T-cell (primary cell): ENCODE data around the gene RRP8. TPM values are rescaled to one million over a fixed set of nuclear protein-coding genes. Genes with fewer than 3 reads are reported as not detected.

Experiments
- ATAC-seq, 4 experiments: fragments of 200-7000 bp in 3 of 4; fragments of 150-1000 bp in 1 of 4; cut with Tn5 transposase; replicated peaks in 1 of 4; 1 replicate in 3 of 4; 2 replicates in 1 of 4; pipeline ENCODE4 v1.10.0; 2021; ENCODE audit warnings: moderate library complexity in 3 of 4, mild to moderate bottlenecking in 2 of 4, moderate number of reproducible peaks in 1 of 4
- CTCF ChIA-PET, 2 donors: fragments of 300-600 bp; sonication (Branson Sonifier 250); formaldehyde crosslinking; loops; one replicate each; lab custom pipeline; 2022; ENCODE audit warnings: antibody characterized with exemption in 2 of 2; lab: Charles Lee
- POLR2A ChIA-PET, 2 donors: fragments of 300-600 bp; sonication (Branson Sonifier 250); formaldehyde crosslinking; loops; one replicate each; lab custom pipeline; 2022; ENCODE audit warnings: antibody characterized with exemption in 2 of 2; lab: Charles Lee
- DNase-seq, 35 experiments: peaks; one replicate each; pipeline versions ENCODE4 v3.0.0 to v3.0.0-alpha.2; 2013 to 2023
- H3K27ac ChIP-seq: one replicate; pipeline ENCODE4 v1.5.1; 2013; ENCODE audit warnings: low read length
- H3K27me3 ChIP-seq, 2 experiments: replicated peaks in 1 of 2; 1 replicate in 1 of 2; 2 replicates in 1 of 2; pipeline versions ENCODE4 v1.6.1 to v1.7.0; 2013; ENCODE audit warnings: low read length in 1 of 2, mixed read lengths in 1 of 2; ENCODE audit not compliant: control insufficient read depth in 2 of 2, insufficient read depth in 2 of 2; ENCODE audit errors: extremely low read depth in 1 of 2
- H3K36me3 ChIP-seq, 2 donors: 1 replicate in 1 of 2; 2 replicates in 1 of 2; pipeline versions ENCODE4 v1.6.1 to v1.7.0; 2013; ENCODE audit warnings: low read length in 1 of 2; ENCODE audit not compliant: control insufficient read depth in 2 of 2, insufficient read depth in 1 of 2; ENCODE audit errors: extremely low read depth in 1 of 2
- H3K4me1 ChIP-seq, 2 experiments: 1 replicate in 1 of 2; 2 replicates in 1 of 2; pipeline versions ENCODE4 v1.6.1 to v1.7.0; 2013; ENCODE audit warnings: low read length in 2 of 2, mixed read lengths in 1 of 2; ENCODE audit not compliant: insufficient read depth in 2 of 2, control insufficient read depth in 1 of 2; ENCODE audit errors: extremely low read depth in 1 of 2
- H3K4me3 ChIP-seq, 2 donors: 1 replicate in 1 of 2; 2 replicates in 1 of 2; pipeline versions ENCODE4 v1.5.1 to v1.7.0; 2013; ENCODE audit warnings: mild to moderate bottlenecking in 2 of 2, low read length in 1 of 2, moderate library complexity in 1 of 2; ENCODE audit not compliant: control insufficient read depth in 1 of 2; ENCODE audit errors: extremely low read depth in 1 of 2
- H3K9me3 ChIP-seq: 2 replicates; pipeline ENCODE4 v1.7.0; 2013
- H3K27ac Mint-ChIP-seq, 2 donors: one replicate each; pipeline ENCODE4 v1.8.0; 2020 to 2021; ENCODE audit warnings: mild to moderate bottlenecking in 2 of 2, mixed read lengths in 2 of 2
- H3K27me3 Mint-ChIP-seq, 2 donors: one replicate each; pipeline ENCODE4 v1.8.0; 2021 to 2022; ENCODE audit warnings: mixed read lengths in 2 of 2
- H3K36me3 Mint-ChIP-seq: one replicate; pipeline ENCODE4 v1.8.0; 2021; ENCODE audit warnings: mixed read lengths
- H3K4me1 Mint-ChIP-seq, 3 donors: one replicate each; pipeline ENCODE4 v1.8.0; 2020 to 2022; ENCODE audit warnings: mixed read lengths in 3 of 3, mild to moderate bottlenecking in 1 of 3
- H3K4me3 Mint-ChIP-seq, 3 donors: one replicate each; pipeline ENCODE4 v1.8.0; 2020 to 2022; ENCODE audit warnings: mild to moderate bottlenecking in 3 of 3, mixed read lengths in 3 of 3, moderate library complexity in 3 of 3
- H3K9me3 Mint-ChIP-seq, 3 donors: one replicate each; pipeline ENCODE4 v1.8.0; 2020 to 2022; ENCODE audit warnings: mixed read lengths in 3 of 3
- WGBS: methylation state at CpG from one replicate; pipeline ENCODE4 v1.1.5; 2013; ENCODE audit warnings: missing lambda C conversion rate; ENCODE audit not compliant: insufficient coverage; 5-methylcytosine and 5-hydroxymethylcytosine counted together
- total RNA-seq, 35 experiments: library from RNA in 6 of 35; stranded (reverse) in 6 of 35; fragments of 120-200 nt in 1 of 35; gene quantifications; one replicate each; pipeline versions ENCODE4 v1.2.1 to v1.2.4 and lab custom pipeline; 2013 to 2026

RRP8 gene
- total RNA-seq, 5 donors from 2014 or later (not counting 1 experiment from before 2014, with no cell fraction given): 24.5 to 35.5 (median 32.2) TPM

DNA sequence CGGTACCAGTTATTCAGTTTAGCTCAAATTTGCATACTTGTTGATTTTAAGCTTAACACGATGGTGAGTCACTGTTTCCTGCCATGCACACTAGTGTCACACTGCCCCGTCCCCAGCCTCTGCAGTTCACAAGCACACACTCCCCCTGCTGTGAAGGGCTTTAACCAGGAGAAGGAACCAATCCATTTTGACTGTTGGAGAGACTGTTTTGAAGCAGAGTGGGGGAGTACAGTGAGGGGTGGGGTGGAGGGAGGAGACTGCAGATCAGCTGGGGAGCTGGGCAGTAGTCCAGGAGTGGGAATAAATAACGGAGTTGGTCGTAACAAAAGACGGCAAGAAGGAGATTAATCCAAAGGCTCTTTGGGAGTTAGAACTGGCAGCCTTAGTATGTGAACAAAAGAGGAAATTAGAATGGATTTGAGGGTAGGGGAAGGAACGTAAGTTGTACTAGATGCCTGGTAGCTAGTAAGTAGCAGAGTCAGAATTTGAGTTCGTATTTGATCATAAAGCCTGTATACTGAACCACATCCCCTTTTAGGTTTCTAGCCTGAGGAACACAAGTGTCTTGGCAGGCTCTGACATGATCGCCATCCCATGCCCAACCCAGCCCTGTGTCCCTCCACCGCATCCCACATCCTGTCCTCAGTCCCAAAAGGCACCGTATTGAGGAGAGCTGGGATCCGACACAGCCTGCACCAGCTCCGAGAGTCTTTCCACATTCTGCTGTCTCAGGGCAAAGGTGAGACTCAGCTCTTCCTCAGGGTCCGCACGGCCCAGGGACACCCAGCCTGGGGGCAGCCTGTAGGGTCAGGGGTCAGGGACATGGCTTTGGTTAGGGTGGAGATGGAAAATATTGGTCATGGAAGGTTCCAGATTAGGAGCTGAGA, 14.9 kb upstream of the RRP8 start:
- Mint-ChIP-seq H3K27ac (no peak overlapping the region), H3K36me3 (peaks cover 22% of the 10 kb centered on the region), H3K4me3 (no peak overlapping the region), H3K27me3 (no peaks in the 10 kb centered on the region), H3K4me1 (peaks cover 4 to 14% (median 12%) of the 10 kb centered on the region in 3 donors), H3K9me3 (no peaks in the 10 kb centered on the region)
- no peaks in the 10 kb centered on the region for H3K27me3 ChIP-seq
- no peaks in the 10 kb centered on the region for H3K9me3 ChIP-seq
- H3K36me3 ChIP-seq: peaks cover 15 to 29% of the 10 kb centered on the region in 2 donors
- ChIA-PET POLR2A (interaction anchor here (0.5 to 2.5 kb wide), 11 partner anchors 14 to 493 kb away, joined by 3 to 16 read pairs (median 3); partner anchors contain the start of genes ARFIP2 (in 2 of the 2), TIMM10B (in 2 of the 2), ILK (in 1 of the 2) and MRPL17 (in 1 of the 2)), CTCF (interaction anchor here (0.6 to 3.4 kb wide), 26 partner anchors 9 to 239 kb away, joined by 3 to 37 read pairs (median 4); partner anchors contain the start of genes ARFIP2 (in 1 of the 2), ILK (in 1 of the 2), MRPL17 (in 1 of the 2) and RRP8 (in 1 of the 2))
- 2% methylated on average over 13 of the region's 15 CpGs for WGBS
- peak overlapping the region; percentile 57 for H3K27ac ChIP-seq
- H3K4me3 ChIP-seq: peak overlapping the region; percentile 66 to 98
- peak in 31 of 35 experiments; percentile 19 to 78 (median 38) for DNase-seq
- peaks cover 10 to 31% of the 10 kb centered on the region in 2 experiments for H3K4me1 ChIP-seq
- ATAC-seq: peak; percentile 25 to 68 (median 66)

DNA sequence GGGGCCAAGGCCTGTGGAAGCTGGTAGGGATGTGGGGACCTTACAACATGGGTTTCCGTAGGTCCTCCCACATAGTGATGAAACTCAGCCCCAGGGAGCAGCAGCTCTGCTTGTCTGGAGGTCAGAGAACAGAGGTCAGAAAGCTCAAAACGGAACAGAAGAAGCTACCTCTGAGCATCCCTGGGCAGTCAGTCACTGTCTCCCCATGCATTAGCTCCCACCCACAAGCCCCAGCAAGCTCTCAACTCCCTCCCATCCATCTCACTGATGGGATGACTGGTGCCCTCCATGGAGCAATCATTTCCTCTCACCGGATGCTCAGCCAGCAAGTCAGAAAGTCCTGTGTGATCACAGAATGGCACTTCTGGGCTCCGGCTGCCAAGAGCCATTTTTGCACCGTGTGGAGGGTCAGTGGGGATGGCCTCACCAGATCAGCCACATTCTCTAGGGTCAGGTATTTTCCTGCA, 13.9 kb upstream of the RRP8 start:
- Histone ChIP-seq H3K27ac (peak overlapping the region; percentile 57), H3K9me3 (no peaks in the 10 kb centered on the region), H3K36me3 (peaks cover 14 to 26% of the 10 kb centered on the region in 2 donors), H3K4me3 (no peak overlapping the region), H3K4me1 (peaks cover 15 to 39% of the 10 kb centered on the region in 2 experiments), H3K27me3 (no peaks in the 10 kb centered on the region)
- WGBS: 97% methylated on average over 4 of the region's 5 CpGs
- CTCF ChIA-PET: interaction anchor here in 1 of 2 donors (0.6 to 3.4 kb wide), 10 partner anchors 14 to 120 kb away, joined by 3 to 37 read pairs (median 8); partner anchors contain the start of genes ILK, MRPL17 and RRP8
- Mint-ChIP-seq H3K9me3 (no peaks in the 10 kb centered on the region), H3K27me3 (no peaks in the 10 kb centered on the region), H3K4me1 (peaks cover 4 to 14% (median 12%) of the 10 kb centered on the region in 3 donors), H3K27ac (no peak overlapping the region), H3K36me3 (peaks cover 22% of the 10 kb centered on the region), H3K4me3 (no peak overlapping the region)
- DNase-seq: no peak
- no peak for ATAC-seq
- POLR2A ChIA-PET: interaction anchor here in 1 of 2 donors (2.5 kb wide), 1 partner anchor 13 kb away, joined by 16 read pairs; the partner anchor contains the start of gene ILK

DNA sequence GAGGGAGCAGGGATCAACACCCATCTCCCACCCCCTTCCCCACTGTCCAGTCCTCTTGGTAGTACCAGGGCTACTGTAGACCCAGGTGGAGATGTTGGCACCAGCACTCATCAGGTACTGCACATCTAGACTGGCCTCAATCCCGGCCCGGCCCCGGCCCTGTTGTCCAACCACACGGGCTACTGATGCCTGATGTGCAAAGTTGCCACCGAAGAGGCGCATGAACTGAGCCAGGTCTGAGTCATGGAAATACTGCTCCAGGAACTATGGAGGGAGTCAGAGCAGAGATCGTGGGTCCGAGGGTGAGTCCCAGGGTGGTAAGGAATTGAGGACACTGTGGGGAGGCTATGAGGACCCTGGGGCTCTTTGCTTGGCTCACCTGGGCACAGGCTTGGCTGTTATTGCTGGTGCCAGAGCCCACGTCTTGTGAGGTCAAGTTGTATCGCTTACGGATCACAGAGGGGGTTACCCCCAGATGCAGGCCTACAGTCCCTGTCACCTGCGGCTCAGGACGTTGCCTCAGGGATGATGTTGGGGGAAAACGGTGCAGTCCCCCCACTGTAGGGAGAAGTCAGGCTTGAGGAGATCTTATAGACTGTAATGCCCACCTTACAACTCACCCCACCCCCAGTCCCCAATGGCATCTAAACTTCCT, 13.3 kb upstream of the RRP8 start:
- peak overlapping the region; percentile 53 to 63 for H3K27ac Mint-ChIP-seq
- no peak for ATAC-seq
- WGBS: 96% methylated on average over 11 of the region's 14 CpGs
- peaks cover 22% of the 10 kb centered on the region for H3K36me3 Mint-ChIP-seq
- DNase-seq: no peak
- Histone ChIP-seq H3K4me1 (peaks cover 15 to 41% of the 10 kb centered on the region in 2 experiments), H3K9me3 (no peaks in the 10 kb centered on the region), H3K36me3 (peaks cover 14 to 26% of the 10 kb centered on the region in 2 donors), H3K27ac (no peak overlapping the region), H3K27me3 (no peaks in the 10 kb centered on the region), H3K4me3 (no peak overlapping the region)
- CTCF ChIA-PET: interaction anchor here (0.6 to 3.4 kb wide), 2 partner anchors 14 to 51 kb away, joined by 5 to 24 read pairs; no protein-coding TSS in a partner anchor
- POLR2A ChIA-PET: no interaction called here
- H3K4me3 Mint-ChIP-seq: peak overlapping the region in 2 of 3 donors; percentile 4 to 39
- peaks cover 4 to 14% (median 12%) of the 10 kb centered on the region in 3 donors for H3K4me1 Mint-ChIP-seq
- H3K9me3 Mint-ChIP-seq: no peaks in the 10 kb centered on the region
- H3K27me3 Mint-ChIP-seq: no peaks in the 10 kb centered on the region

DNA sequence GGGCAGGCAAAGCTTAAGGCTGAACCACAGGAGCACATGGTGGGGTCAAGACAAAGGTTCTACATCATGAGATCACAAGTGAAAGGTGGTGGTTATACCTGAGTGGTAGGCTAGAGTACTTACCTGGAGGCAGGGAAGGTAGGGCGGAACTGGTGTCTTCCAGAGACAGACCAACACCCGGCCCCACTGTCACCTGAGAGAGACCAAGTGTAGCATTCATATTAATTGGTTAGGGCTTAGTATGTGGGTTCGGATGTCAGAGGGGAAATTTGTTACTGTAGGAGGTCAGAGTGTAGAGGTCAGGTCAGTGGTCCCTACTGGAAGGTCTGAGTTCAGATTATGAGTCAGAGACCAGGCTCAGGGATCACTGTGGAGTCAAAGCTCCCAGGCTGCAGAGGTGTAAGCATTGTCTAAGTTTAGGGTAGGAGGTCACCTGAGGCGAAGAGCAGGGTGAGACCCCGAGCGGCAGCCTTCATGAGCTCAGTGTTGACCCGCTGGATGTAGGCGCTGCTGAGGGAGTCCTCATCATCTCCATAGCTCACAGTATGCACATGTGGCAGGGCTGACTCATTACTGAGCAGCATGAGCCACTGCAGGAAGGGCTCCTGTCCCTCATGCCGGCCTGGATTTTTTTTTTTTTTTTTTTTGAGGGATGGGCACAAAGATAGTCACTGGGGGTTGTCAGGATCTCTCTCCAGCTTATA, 12.6 kb upstream of the RRP8 start:
- H3K27me3 ChIP-seq: no peaks in the 10 kb centered on the region
- Mint-ChIP-seq H3K27ac (peak overlapping the region; percentile 54 to 63), H3K9me3 (no peaks in the 10 kb centered on the region), H3K27me3 (no peaks in the 10 kb centered on the region), H3K36me3 (peaks cover 22% of the 10 kb centered on the region), H3K4me1 (peaks cover 9 to 19% (median 17%) of the 10 kb centered on the region in 3 donors), H3K4me3 (no peak overlapping the region)
- ATAC-seq (no peak), DNase-seq (no peak)
- no peaks in the 10 kb centered on the region for H3K9me3 ChIP-seq
- ChIA-PET POLR2A (no interaction called here), CTCF (interaction anchor here (0.6 to 0.7 kb wide), 2 partner anchors 13 to 52 kb away, joined by 4 to 5 read pairs; no protein-coding TSS in a partner anchor)
- no peak overlapping the region for H3K4me3 ChIP-seq
- H3K36me3 ChIP-seq: peaks cover 16 to 26% of the 10 kb centered on the region in 2 donors
- no peak overlapping the region for H3K27ac ChIP-seq
- peaks cover 20 to 47% of the 10 kb centered on the region in 2 experiments for H3K4me1 ChIP-seq
- WGBS: 98% methylated on average over 6 of the region's 9 CpGs

DNA sequence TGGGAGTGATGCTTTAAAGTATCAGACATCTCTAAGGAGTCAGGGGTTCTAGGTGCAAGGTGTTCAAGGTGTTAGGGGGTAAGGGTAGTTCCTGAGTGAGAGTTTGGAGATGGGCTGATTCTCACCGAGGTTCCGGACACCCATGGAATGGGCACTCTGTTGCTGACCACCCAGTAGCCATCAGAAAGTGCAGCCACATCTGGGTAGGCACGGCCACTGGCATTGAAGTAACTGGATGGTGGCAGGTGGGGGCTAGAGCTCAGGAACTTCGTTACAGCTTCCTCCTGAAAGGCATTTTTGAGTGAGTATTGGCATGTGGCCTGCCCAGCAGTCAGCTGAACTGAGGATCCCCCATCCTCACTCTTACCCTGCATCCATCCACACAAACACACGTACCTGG, 11.6 kb upstream of the RRP8 start:
- no peak for DNase-seq
- no peak overlapping the region for H3K4me3 Mint-ChIP-seq
- peaks cover 15 to 29% (median 23%) of the 10 kb centered on the region in 3 donors for H3K4me1 Mint-ChIP-seq
- ATAC-seq: no peak
- no peaks in the 10 kb centered on the region for H3K9me3 Mint-ChIP-seq
- H3K36me3 Mint-ChIP-seq: peaks cover 29% of the 10 kb centered on the region
- 97% methylated on average over 3 of the region's 5 CpGs for WGBS
- ChIA-PET CTCF (no interaction called here), POLR2A (no interaction called here)
- H3K27ac Mint-ChIP-seq: peak overlapping the region in 1 of 2 donors; percentile 62
- Histone ChIP-seq H3K9me3 (no peaks in the 10 kb centered on the region), H3K27me3 (no peaks in the 10 kb centered on the region), H3K27ac (no peak overlapping the region), H3K36me3 (peaks cover 17 to 35% of the 10 kb centered on the region in 2 donors), H3K4me1 (peaks cover 22 to 55% of the 10 kb centered on the region in 2 experiments), H3K4me3 (no peak overlapping the region)
- no peaks in the 10 kb centered on the region for H3K27me3 Mint-ChIP-seq
